EH (cell line): Measurements from ENCODE around the gene HENMT1.

ENCODE experiments used
- DNase-seq: peaks from one replicate; pipeline ENCODE4 v3.0.0-alpha.2; 2015; ENCODE audit warnings: low read depth

The HENMT1 gene

DNA sequence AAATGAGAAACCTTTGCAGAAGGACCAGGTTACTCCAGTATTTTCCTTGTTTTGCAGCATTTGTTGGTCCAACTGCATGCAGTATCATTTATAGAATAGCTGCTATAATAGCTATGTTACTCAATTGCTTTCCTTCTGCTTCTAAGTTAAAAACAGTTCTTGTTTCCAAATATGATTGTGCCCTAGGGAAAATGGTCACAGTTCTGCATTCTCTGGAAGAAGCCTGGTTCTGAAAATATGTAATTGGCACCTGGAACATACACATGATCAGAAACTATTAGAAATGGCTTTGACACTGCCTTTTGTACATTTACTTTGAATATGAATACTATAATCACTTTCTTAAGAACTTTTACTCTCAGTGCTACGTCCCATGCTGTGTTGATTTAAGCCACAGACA is 33.6 kb downstream of the HENMT1 start:
- DNase-seq, result no peak

DNA sequence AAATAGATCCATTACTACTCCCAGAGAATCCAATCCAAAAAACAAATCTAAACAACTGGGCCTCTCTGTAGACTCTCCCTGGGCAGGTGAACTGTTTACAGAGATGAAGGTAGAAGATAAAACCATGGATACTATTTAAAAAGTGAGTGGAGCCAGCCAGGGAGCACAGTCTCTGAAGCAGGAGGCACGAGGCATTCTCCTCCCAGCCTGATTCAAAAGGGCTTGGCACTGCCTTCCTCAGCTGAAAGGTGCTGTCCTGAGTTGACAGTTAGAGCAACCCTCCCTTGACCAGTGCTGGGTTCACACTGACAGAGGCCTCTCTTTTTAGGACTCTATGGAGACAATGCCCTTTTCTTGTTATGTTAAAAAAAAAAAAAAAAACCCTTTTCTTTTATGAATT is 36.8 kb downstream of the HENMT1 start:
- no peak for DNase-seq

DNA sequence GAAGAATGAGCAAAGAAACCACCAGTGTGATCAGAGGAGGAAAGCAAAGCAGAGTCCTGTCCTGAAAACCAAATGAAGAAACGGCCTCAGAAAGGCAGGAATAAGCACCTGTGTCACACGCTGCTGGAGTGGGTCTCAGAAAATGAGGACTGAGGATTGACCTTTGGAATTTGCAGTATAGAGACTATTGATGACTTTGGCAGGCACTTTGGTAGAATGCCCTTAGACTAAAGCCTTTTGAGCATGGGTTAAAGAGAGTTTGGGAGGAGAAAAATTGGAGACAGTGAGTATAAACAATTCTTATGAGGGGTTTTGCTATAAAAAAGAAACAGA is 43.2 kb downstream of the HENMT1 start:
- DNase-seq, result no peak

DNA sequence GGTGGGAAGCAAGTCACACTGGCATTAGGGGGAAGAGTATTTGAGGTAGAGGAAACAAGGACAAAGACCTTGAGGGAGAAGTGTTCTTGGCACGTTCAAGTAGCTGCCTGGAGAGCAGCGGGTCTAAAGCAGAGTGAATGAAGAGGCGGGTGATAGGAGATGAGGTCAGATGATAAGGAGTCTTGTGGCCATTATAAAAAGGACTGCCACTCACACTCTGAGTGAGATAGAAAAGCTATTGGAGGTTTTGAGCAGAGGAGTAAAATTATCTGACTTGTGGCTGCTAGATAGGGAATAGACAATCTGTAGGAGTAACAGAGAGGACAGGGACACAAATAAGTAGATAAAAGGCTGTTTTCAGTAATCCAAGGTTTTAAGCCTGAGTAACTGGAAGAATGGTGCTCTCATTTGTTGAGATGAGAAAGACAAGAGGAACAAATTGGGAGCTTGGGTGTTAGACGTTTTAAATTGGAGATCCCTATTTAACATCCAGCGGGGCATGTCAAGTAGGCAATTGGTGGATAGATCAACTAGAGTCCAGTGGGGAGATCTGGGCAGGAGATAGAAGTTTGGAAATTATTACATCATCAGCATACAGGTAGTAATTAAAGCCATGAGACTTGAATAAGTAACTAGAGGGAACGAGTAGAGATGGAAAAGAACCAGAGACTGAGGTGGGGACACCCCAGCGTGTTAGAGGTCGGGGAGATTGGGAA is 43.7 kb downstream of the HENMT1 start:
- no peak for DNase-seq

DNA sequence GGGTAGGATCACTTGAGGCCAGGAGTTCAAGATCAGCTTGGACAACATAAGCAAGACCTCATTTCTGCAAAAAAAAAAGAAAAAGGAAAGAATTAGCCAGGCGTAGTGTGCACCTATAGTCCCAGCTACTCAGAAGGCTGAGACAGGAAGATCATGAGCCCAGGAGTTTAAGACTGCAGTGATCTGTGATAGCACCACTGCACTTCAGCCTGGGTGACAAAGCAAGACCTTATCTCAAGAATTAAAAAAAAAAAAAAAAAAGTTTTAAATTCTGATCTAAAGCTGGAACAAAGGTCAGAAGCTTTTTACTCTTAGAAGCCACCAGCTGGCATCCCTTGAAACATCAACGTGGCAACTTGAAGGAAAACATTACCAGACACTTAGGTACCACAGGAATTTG is 45.3 kb downstream of the HENMT1 start:
- DNase-seq, result no peak

DNA sequence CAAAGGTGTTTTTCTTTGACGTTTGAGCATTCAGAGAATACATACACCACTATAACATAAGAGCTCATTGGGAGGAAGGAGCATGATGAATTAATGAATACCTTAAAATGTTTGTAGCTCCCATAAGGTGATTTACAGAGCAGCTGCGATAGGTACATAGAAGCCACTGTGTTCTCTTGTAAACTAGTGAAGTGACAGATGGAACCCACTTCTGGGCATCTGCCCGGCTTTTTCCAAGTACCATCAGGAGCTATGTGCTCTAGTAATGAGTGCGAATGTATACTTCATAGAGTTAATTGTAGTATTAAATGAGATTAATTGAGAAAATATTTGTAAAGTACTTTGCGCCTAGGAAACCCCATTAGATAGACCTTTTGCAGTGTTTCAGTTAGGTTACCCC is 48.4 kb downstream of the HENMT1 start:
- DNase-seq, result no peak

DNA sequence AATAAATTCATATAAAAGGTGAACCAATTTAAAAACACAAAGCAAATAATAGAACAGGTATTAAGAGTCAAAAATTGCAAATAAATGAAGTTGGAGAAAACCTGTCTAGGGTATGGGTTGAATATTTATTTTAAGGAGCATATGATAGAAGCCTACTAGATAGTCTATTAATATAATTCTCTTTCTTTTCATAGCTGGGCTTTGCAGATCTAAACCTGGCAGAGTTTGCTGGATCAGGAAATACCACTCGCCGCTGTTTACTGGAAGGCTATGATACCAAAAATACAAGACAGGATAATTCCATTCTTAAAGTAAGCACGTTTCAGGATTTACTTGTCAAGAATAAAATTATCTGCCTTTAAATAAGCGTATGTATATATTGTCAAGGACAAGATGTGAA is 48.9 kb downstream of the HENMT1 start:
- no peak for DNase-seq

DNA sequence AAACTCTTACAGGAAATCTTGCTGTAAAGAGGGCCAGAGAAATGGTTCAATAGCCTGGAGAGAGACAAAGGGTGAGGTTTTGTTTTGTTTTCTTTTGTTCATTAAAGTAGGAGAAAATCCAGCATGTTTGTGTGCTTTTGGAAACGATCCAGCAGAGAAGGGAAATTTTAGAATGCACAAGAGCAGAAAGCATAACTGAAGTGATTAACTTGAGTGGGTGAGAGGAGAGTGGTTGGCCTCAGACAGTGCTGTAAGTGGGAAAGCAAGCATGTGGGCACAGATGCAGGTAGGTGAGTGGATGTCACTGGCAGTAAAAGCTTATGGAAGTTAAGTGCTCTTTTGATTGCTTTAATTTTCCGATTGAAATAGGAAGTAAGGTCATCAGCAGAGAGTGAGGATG is 50.8 kb downstream of the HENMT1 start:
- no peak for DNase-seq

DNA sequence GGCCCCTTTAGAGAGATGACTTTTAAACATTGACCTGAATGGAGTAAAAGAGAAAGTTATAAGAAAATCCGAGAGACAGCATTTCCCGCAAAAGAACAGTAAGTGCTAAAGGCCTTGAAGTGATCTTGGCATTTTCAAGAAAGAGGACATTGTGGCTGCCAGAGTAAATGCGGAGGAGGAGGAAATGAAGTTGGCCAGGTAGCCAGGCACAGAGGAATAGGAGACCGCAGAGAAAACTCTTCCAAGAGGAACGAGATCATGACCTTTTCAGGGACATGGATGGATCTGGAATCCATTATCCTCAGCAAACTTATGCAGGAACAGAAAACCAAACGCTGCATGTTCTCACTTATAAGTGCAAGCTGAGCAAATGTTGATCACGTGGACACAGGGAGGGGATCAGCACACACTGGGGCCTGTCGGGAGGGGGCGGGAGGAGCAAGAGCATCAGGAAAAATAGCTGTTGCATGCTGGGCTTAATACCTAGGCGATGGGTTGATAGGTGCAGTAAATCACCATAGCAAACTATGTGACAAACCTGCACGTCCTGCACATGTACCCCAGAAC is 51.3 kb downstream of the HENMT1 start:
- DNase-seq, result no peak

DNA sequence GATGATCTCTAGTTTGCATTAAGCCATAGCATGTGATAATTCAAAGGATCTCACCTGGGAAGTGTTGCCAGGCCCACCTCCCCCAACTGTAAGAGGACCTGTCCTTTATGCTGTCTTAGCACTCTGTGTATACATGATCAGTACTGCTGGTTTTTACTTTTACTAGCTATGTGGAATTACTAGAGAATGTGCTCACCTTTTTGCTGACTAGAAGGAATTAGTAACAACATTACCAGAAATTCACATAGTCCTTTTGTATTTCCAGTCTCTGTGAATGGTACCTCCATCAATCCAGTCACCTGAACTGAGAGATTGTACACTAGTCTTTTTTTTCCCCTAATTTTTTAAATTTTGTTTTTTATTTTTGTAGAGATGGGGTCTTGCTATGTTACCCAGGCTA is 54.4 kb downstream of the HENMT1 start:
- no peak for DNase-seq

DNA sequence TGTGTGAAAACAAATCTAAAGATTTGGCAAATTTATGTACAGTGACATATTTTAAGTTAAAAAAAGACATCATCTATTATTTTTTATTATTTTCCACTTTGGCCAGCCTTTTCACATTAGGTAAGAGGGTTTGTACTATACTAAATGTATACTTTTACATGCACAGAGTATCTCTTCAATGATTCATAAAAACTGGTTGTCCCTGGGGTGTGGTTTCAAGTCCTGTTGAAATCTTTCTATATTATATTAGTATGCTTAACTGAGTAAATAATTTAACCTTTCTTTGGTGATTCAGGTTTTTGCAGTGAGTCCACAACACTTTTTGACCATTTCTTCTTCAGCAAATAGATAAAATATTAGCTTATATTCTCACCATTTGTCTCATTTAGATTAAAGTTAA is 55.3 kb downstream of the HENMT1 start:
- no peak for DNase-seq

DNA sequence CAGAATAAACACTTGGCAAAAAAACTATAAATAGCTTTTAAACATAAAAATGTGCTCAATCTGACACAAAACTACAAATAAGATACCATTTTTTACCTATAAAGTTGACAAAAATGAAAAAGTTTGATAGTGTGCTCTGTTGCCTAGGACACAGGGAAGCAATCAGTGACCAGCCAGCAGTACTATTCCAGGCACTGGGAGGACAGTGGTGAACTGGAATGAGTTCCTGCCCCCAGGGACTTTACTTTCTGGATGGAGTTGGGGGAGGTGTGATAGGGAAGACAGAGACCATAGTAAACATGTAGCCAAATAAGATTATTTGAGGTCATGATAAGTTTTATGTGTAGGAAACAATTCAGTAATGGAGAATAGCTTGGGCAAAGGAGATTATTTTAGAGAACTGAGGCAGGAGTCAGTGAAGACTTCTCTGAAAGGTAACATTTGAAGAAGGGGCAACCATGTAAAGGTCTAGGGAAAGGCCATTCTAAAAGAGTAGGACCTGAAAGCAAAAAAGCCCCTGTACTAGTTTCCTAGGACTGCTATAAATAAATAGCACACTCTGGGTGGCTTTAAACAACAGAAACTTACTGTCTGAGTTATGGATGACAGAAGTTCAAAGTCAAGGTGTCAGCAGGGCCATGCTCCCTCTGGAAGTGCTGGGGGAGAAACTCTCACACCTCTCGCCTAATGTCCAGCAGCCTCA is 59.0 kb downstream of the HENMT1 start:
- peak; percentile 45 for DNase-seq

DNA sequence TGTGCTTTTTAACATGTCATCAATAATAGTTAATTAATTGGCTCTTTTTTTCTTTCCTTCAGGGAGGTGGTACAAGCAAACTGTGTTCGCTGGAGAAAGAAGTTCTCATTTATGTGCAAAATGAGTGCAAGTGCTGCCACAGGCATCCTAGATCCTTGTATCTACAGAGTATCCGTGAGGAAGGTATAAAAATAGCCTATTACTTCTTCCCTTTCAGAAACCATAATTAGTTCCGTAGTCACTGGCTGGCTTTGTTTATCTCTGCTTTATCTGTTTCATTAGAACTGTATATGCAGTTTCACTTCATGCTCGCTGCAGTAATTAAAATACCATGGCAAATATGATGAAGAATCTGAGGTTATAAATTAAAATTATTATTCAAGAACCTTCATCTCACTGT is 60.4 kb downstream of the HENMT1 start:
- peak; percentile 28 for DNase-seq

DNA sequence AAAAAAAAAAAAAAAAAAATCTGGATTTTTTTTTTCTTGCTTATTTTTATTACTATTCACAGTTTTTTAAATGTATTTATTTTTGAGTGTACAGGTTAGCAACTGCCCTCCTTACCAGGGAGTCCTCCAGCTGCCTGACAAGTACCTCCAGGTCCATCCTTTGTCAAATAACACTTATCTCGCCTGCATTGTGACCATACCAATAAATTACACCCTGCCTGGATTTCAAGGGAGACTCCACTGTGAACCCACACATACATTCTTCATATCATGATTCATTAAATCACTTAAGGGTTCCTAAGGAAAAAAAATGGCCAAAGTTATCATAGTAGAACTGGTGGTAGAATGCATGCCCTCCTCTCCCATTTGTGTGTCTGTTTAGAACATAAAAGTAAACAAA is 62.6 kb downstream of the HENMT1 start:
- DNase-seq, result peak; percentile 19
